ENCODE results near the gene TMEM170A. TPM values are rescaled to one million over a fixed set of nuclear protein-coding genes. Genes with fewer than 3 reads are reported as not detected.
A peak's percentile ranks its signal among the peaks of the same experiment; 100 is the strongest.

TMEM170A gene
- total RNA-seq, 1 experiment from 2014 or later = 45.9 TPM

DNA sequence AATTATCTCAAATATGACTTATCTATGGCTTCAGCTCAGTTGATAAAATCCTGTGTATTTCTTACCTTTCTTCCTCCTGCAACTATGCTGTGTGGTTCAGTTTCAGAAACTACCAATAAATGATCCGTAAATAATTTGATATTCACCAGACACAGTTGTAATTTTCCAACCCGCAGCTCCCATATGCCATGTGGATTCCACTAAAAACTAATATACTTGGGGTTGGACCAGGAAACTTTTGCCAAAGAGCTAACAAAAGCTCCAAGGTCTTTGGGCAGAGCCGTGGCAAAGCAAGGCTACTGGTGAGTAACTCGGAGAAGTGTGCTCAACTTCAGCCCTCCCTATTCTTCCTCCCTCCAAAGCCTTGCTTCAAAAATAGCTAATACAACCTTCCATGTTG lies 33.1 kb upstream of the TMEM170A start:
- no peak for DNase-seq
- Histone ChIP-seq H4K20me1 (ENCODE audit: insufficient read depth, low read depth, low read length) (no peaks in the 10 kb centered on the region), H3K9ac (ENCODE audit: low read length) (no peak overlapping the region), H3K27ac (ENCODE audit: low read length) (no peak overlapping the region), H3K9me2 (replicated peaks; ENCODE audit: insufficient read depth, low read length) (no peaks in the 10 kb centered on the region), H3K9me3 (ENCODE audit: low read length) (no peaks in the 10 kb centered on the region), H3K4me2 (ENCODE audit: low read depth, low read length, poor library complexity, severe bottlenecking) (no peak overlapping the region), H3K79me2 (ENCODE audit: low read length) (no peaks in the 10 kb centered on the region), H3K4me1 (ENCODE audit: low read length) (no peaks in the 10 kb centered on the region), H3K4me3 (ENCODE audit: low read length) (no peak overlapping the region), H2AFZ (ENCODE audit: low read length) (no peak overlapping the region), H3K27me3 (ENCODE audit: low read length) (no peaks in the 10 kb centered on the region), H3K36me3 (ENCODE audit: insufficient read depth, low read length) (no peaks in the 10 kb centered on the region)

DNA sequence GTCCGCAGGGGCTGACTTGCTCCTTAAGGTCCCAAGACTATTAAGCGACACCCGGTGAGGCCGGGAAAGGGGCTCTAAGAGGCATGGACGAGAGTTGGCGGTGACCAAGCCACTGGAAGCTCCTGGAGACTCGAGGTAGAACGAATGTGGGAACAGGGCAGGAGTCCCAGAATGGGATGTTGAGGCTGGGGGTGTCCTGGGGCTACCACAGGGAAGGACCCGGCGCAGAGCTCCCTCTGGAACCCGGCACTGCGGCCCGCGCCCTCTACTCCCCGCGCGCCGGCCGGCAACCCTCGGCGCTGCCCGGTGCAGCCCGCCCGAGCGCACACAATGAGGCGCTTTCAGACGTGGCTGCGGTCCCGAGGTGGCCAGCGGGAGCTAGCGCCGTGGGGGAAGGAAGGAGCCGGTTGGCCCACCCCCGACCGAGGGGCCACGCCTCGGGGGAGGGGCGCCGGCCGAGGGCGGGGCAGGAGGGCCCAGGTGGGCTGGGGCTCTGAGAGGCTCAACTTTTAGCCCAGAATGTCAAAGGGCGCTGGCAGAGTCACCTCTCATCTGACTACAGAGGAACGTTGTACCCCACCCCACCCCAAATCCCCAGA lies 30.7 kb upstream of the TMEM170A start, which contains the start of gene CHST6:
TSS of gene CHST6 (minus strand) at position 366 of the 599 bp plus-strand sequence. CDS start 15,613 bp downstream, outside the sequence.
- H4K20me1 ChIP-seq (ENCODE audit: insufficient read depth, low read depth, low read length) = no peaks in the 10 kb centered on the region
- no peaks in the 10 kb centered on the region for H3K9me3 ChIP-seq (ENCODE audit: low read length)
- no peak within 1 kb of the TSS for H3K4me2 ChIP-seq (ENCODE audit: low read depth, low read length, poor library complexity, severe bottlenecking)
- H3K36me3 ChIP-seq (ENCODE audit: insufficient read depth, low read length) = no peaks in the 10 kb centered on the region
- H3K9ac ChIP-seq (ENCODE audit: low read length) = no peak within 1 kb of the TSS
- DNase-seq = no peak
- H3K9me2 ChIP-seq (replicated peaks; ENCODE audit: insufficient read depth, low read length) = no peaks in the 10 kb centered on the region
- H3K27me3 ChIP-seq (ENCODE audit: low read length) = no peaks in the 10 kb centered on the region
- no peaks in the 10 kb centered on the region for H3K79me2 ChIP-seq (ENCODE audit: low read length)
- no peak within 1 kb of the TSS for H3K4me3 ChIP-seq (ENCODE audit: low read length)
- H3K27ac ChIP-seq (ENCODE audit: low read length) = no peak within 1 kb of the TSS
- H3K4me1 ChIP-seq (ENCODE audit: low read length) = no peaks in the 10 kb centered on the region
- no peak within 1 kb of the TSS for H2AFZ ChIP-seq (ENCODE audit: low read length)

DNA sequence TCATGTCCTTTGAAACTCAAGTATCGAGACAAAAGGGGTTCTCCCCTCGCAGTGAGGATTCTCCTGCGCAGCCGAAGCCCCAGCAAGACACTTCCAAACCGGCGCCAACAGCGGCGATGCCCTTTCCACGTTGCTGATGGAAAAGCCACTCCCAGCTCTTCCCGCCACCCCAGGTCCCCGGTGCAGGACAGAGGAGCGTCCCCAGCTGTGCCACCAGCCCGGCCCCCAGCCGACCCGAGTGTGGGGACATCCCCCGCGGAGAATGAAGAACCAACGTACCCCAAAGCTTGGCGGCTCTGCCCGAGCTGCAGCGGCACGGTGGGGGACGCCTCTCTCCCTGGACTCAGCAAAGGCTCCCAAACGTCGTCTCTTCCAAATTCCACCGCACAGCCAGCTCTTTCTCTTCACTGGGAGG lies 30.2 kb upstream of the TMEM170A start:
- no peak overlapping the region for H3K9ac ChIP-seq (ENCODE audit: low read length)

DNA sequence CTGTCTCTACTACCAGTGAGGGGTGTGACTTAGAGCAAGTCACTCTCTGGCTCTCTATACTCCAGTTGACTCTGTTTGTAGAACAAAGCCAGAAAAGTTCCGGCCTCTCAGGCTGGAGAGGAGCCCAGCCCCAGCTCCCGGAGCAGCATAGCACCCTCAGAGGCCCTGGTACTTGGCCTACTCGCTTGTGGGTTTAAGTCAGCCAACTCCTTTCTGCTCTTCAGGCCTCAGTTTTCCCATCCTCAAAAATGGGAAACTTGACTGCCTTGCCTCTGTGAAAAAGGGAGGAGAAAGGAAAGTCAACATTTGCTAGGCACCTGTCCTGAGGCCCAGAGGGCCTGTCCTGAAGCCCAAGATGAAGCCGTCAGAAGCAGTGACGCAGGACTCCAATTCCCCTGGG lies 29.7 kb upstream of the TMEM170A start:
- H3K36me3 ChIP-seq (ENCODE audit: insufficient read depth, low read length) = no peaks in the 10 kb centered on the region

More for the DNA sequence above, 30.2 kb upstream of the TMEM170A start:
- H3K4me1 ChIP-seq (ENCODE audit: low read length) = no peaks in the 10 kb centered on the region
- H3K4me3 ChIP-seq (ENCODE audit: low read length) = no peak overlapping the region
- no peaks in the 10 kb centered on the region for H3K9me3 ChIP-seq (ENCODE audit: low read length)
- no peak for DNase-seq
- no peak overlapping the region for H2AFZ ChIP-seq (ENCODE audit: low read length)
- H3K4me2 ChIP-seq (ENCODE audit: low read depth, low read length, poor library complexity, severe bottlenecking) = no peak overlapping the region
- no peaks in the 10 kb centered on the region for H4K20me1 ChIP-seq (ENCODE audit: insufficient read depth, low read depth, low read length)
- no peaks in the 10 kb centered on the region for H3K9me2 ChIP-seq (replicated peaks; ENCODE audit: insufficient read depth, low read length)
- no peaks in the 10 kb centered on the region for H3K79me2 ChIP-seq (ENCODE audit: low read length)
- H3K27me3 ChIP-seq (ENCODE audit: low read length) = no peaks in the 10 kb centered on the region
- H3K36me3 ChIP-seq (ENCODE audit: insufficient read depth, low read length) = no peaks in the 10 kb centered on the region
- H3K27ac ChIP-seq (ENCODE audit: low read length) = no peak overlapping the region

DNA sequence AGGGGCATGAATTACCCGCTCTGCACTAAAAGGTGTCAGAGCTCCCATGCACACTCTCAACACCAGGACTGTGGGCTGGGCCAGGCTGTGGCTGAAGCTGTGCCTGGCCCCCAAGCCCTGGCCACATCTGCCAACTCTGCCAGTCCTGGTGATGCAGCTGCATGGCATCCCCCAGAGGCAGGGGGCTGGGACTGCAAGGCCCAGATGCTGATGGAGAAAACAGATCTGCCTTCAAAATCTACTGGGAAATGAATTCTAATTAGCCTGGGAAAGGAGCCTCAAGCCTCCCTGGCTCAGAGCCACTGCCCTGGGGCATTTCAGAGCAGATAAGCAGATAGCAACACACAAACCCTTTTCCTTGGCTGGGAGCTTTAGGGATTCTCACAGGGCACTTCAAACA lies 27.4 kb upstream of the TMEM170A start:
- Histone ChIP-seq H3K9me3 (ENCODE audit: low read length) (no peaks in the 10 kb centered on the region), H3K4me1 (ENCODE audit: low read length) (no peaks in the 10 kb centered on the region), H3K9me2 (replicated peaks; ENCODE audit: insufficient read depth, low read length) (no peaks in the 10 kb centered on the region), H3K4me2 (ENCODE audit: low read depth, low read length, poor library complexity, severe bottlenecking) (no peak overlapping the region), H3K27ac (ENCODE audit: low read length) (no peak overlapping the region), H2AFZ (ENCODE audit: low read length) (no peak overlapping the region), H3K4me3 (ENCODE audit: low read length) (no peak overlapping the region), H3K9ac (ENCODE audit: low read length) (no peak overlapping the region), H3K27me3 (ENCODE audit: low read length) (no peaks in the 10 kb centered on the region), H4K20me1 (ENCODE audit: insufficient read depth, low read depth, low read length) (no peaks in the 10 kb centered on the region), H3K36me3 (ENCODE audit: insufficient read depth, low read length) (no peaks in the 10 kb centered on the region), H3K79me2 (ENCODE audit: low read length) (no peaks in the 10 kb centered on the region)
- DNase-seq = peak; percentile 50

More for the DNA sequence above, 29.7 kb upstream of the TMEM170A start:
- Histone ChIP-seq H3K9me2 (replicated peaks; ENCODE audit: insufficient read depth, low read length) (no peaks in the 10 kb centered on the region), H3K4me3 (ENCODE audit: low read length) (no peak overlapping the region), H3K4me1 (ENCODE audit: low read length) (no peaks in the 10 kb centered on the region), H4K20me1 (ENCODE audit: insufficient read depth, low read depth, low read length) (no peaks in the 10 kb centered on the region), H2AFZ (ENCODE audit: low read length) (no peak overlapping the region), H3K4me2 (ENCODE audit: low read depth, low read length, poor library complexity, severe bottlenecking) (no peak overlapping the region), H3K9ac (ENCODE audit: low read length) (no peak overlapping the region), H3K9me3 (ENCODE audit: low read length) (no peaks in the 10 kb centered on the region), H3K27ac (ENCODE audit: low read length) (no peak overlapping the region), H3K79me2 (ENCODE audit: low read length) (no peaks in the 10 kb centered on the region), H3K27me3 (ENCODE audit: low read length) (no peaks in the 10 kb centered on the region)
- no peak for DNase-seq

DNA sequence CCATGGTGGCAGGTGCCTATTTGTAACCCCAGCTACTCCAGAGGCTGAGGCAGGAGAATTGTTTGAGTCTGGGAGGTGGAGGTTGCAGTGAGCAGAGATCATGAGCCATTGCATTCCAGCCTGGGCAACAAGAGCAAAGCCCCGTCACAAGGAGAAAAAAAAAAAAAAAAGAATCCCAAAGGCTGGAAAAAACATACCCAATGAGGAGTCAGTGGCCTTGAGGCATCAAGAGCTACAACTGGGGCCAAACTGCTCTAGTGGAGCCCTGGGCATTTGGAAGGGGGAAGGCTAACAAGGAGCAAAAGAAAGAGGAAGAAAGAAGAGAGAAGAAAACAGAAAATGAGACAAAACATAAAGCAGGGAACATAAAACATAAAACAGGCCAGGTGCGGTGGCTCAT lies 23.8 kb upstream of the TMEM170A start:
- Histone ChIP-seq H3K4me3 (ENCODE audit: low read length) (no peak overlapping the region), H3K27me3 (ENCODE audit: low read length) (no peaks in the 10 kb centered on the region), H3K79me2 (ENCODE audit: low read length) (no peaks in the 10 kb centered on the region), H3K4me2 (ENCODE audit: low read depth, low read length, poor library complexity, severe bottlenecking) (no peak overlapping the region), H3K36me3 (ENCODE audit: insufficient read depth, low read length) (no peaks in the 10 kb centered on the region), H2AFZ (ENCODE audit: low read length) (no peak overlapping the region), H3K9me3 (ENCODE audit: low read length) (no peaks in the 10 kb centered on the region), H3K9me2 (replicated peaks; ENCODE audit: insufficient read depth, low read length) (no peaks in the 10 kb centered on the region), H3K9ac (ENCODE audit: low read length) (no peak overlapping the region), H4K20me1 (ENCODE audit: insufficient read depth, low read depth, low read length) (no peaks in the 10 kb centered on the region), H3K27ac (ENCODE audit: low read length) (no peak overlapping the region), H3K4me1 (ENCODE audit: low read length) (no peaks in the 10 kb centered on the region)
- DNase-seq = no peak

DNA sequence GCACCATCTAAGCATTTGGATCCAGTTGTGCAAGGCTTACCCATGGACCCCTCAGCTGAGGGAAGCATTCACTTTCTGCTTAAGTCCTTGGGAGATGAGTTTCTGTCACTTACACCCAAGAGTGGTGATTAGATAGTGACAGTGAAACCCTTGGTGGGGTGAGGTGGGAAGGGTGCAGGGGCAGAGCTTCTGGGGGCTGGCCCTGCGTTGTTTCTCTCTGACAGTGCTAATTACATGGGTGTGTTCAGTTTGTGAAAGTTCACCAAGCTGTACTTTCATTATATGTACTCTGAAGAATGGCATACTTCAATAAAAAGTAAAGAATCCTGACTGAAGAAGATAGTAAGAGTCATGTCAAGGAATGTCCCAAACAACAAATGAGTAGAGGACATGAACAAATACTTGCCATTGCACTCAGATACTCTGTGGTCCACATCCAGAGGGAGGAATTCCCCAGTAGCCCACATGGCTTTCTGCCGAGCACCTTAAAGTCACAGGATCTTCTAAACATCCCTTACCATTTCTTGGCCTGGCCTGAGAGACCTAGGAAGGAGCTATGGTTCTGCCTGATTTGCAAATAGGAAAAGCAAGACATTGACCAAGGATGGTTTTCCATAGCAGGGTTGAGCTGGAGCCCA lies 22.3 kb upstream of the TMEM170A start:
- Histone ChIP-seq H3K9me2 (replicated peaks; ENCODE audit: insufficient read depth, low read length) (no peaks in the 10 kb centered on the region), H4K20me1 (ENCODE audit: insufficient read depth, low read depth, low read length) (no peaks in the 10 kb centered on the region), H3K27me3 (ENCODE audit: low read length) (no peaks in the 10 kb centered on the region), H3K27ac (ENCODE audit: low read length) (no peak overlapping the region), H3K4me1 (ENCODE audit: low read length) (no peaks in the 10 kb centered on the region), H3K79me2 (ENCODE audit: low read length) (no peaks in the 10 kb centered on the region), H3K4me2 (ENCODE audit: low read depth, low read length, poor library complexity, severe bottlenecking) (no peak overlapping the region), H3K4me3 (ENCODE audit: low read length) (no peak overlapping the region), H3K9ac (ENCODE audit: low read length) (no peak overlapping the region), H3K36me3 (ENCODE audit: insufficient read depth, low read length) (no peaks in the 10 kb centered on the region), H2AFZ (ENCODE audit: low read length) (no peak overlapping the region), H3K9me3 (ENCODE audit: low read length) (no peaks in the 10 kb centered on the region)
- DNase-seq = no peak

DNA sequence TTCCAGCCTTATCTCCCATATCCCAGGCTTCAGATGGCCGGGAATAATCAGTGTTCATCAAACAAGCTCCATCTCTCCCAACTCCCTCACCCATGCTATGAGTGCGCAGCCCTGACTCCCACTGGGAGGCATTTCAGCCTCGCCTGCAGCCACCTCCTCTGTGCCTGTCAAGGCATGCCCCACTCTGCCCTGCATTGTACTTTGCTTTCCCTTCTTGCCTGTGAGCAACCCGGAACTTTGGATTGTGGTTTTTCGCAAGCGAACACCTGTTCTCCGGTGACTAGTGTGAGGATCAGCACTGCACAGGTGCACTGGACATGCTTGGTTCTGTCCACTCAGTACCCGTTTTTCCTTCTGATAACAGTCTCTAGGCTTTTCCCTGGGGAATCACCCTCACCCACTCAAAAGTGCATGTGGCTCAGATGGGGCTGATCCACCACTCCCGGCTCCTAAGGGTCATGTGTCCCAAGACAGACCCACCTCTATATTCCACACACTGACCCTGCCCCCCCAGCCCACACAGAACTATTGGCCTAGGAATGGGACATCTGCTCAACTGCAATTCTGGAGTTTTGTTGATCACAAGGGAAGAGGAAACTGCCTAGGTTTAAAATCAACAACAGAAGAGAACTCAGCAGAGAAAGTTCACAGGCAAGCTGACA lies 21.7 kb upstream of the TMEM170A start:
- H3K4me1 ChIP-seq (ENCODE audit: low read length) = no peaks in the 10 kb centered on the region
- no peaks in the 10 kb centered on the region for H3K27me3 ChIP-seq (ENCODE audit: low read length)
- no peak for DNase-seq
- H3K4me2 ChIP-seq (ENCODE audit: low read depth, low read length, poor library complexity, severe bottlenecking) = no peak overlapping the region
- H3K79me2 ChIP-seq (ENCODE audit: low read length) = no peaks in the 10 kb centered on the region
- no peaks in the 10 kb centered on the region for H3K9me2 ChIP-seq (replicated peaks; ENCODE audit: insufficient read depth, low read length)
- no peaks in the 10 kb centered on the region for H3K36me3 ChIP-seq (ENCODE audit: insufficient read depth, low read length)
- H3K4me3 ChIP-seq (ENCODE audit: low read length) = no peak overlapping the region
- no peak overlapping the region for H3K27ac ChIP-seq (ENCODE audit: low read length)
- H4K20me1 ChIP-seq (ENCODE audit: insufficient read depth, low read depth, low read length) = no peaks in the 10 kb centered on the region
- no peak overlapping the region for H3K9ac ChIP-seq (ENCODE audit: low read length)
- no peaks in the 10 kb centered on the region for H3K9me3 ChIP-seq (ENCODE audit: low read length)
- no peak overlapping the region for H2AFZ ChIP-seq (ENCODE audit: low read length)

Data from Karpas-422 (cell line).